ENCODE measurements around the gene UST. TPM values are rescaled to one million over a fixed set of nuclear protein-coding genes. Genes with fewer than 3 reads are reported as not detected.

UST gene
- total and polyA plus RNA-seq, 3 donors from 2014 or later, result 14.9 to 16.0 (median 14.9) TPM

DNA sequence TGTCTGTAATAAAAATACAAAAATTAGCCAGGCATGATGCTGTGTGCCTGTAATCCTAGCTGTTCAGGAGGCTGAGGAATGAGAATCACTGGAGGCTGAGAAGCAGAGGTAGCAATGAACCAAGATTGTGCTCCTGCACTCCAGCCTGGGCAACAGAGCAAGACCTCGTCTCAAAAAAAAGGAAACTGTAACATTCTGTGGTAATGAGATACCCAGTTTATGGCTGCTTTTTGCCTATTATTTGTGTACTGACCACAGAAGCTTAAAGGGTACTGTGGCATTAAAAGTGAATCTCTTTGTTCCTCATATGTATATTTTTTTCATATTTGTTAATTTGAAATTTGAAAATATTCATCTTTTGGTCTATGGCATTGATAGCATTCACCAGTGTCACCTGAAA is 185.4 kb downstream of the UST start:
- TF ChIP-seq CTCF (IDR thresholded peaks at IDR 0.05), result no peak
- H3K36me3 ChIP-seq (ENCODE audit: low read depth, missing control alignments), result no peaks in the 10 kb centered on the region
- intact Hi-C loops (cut with DNase I; ENCODE audit: low total_unique reads), result no loop called here
- no peak overlapping the region for H3K4me3 ChIP-seq
- no peaks in the 10 kb centered on the region for H3K4me1 ChIP-seq
- 66 to 74% methylated on average over 1 of the region's 1 CpG for WGBS, 2 donors
- no peaks in the 10 kb centered on the region for H3K27me3 ChIP-seq
- H3K27ac ChIP-seq, result no peak overlapping the region
- no peak for DNase-seq
- H3K9me3 ChIP-seq, result no peaks in the 10 kb centered on the region

DNA sequence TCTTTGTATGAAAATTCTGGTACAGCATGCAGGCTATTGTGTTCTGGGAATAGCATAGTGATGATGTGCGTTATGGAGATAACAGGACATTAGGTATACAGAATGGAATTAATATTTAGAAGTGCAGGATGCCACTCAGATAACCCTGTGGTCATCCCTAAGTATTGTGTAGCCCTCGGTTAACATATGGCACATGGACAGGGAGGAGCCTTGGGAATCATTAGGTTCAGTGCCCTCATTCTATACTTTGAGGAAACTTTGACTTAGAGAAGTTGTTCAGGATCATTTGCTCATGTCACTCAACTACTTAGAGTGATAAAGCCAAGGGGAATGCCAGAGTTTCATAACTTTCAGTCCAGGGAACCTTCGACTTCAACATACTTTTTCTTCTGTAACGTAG is 185.9 kb downstream of the UST start:
- DNase-seq, result no peak
- no peaks in the 10 kb centered on the region for H3K36me3 ChIP-seq (ENCODE audit: low read depth, missing control alignments)
- intact Hi-C loops (cut with DNase I; ENCODE audit: low total_unique reads), result no loop called here
- no peak overlapping the region for H3K27ac ChIP-seq
- no peaks in the 10 kb centered on the region for H3K4me1 ChIP-seq
- TF ChIP-seq POLR2A (IDR thresholded peaks at IDR 0.05), result no peak
- no peak for TF ChIP-seq CTCF (IDR thresholded peaks at IDR 0.05)
- no peaks in the 10 kb centered on the region for H3K27me3 ChIP-seq
- 87 to 88% methylated on average over 4 of the region's 4 CpGs for WGBS, 2 donors
- no peaks in the 10 kb centered on the region for H3K9me3 ChIP-seq
- H3K4me3 ChIP-seq, result no peak overlapping the region

GRCh38 chr6:148934539-148934938 is 187.7 kb downstream of the UST start:
- H3K27me3 ChIP-seq, result no peaks in the 10 kb centered on the region
- intact Hi-C loops (cut with DNase I; ENCODE audit: low total_unique reads), result no loop called here
- H3K9me3 ChIP-seq, result no peaks in the 10 kb centered on the region
- TF ChIP-seq POLR2A (IDR thresholded peaks at IDR 0.05) (no peak), CTCF (IDR thresholded peaks at IDR 0.05) (no peak)
- WGBS, 2 donors, result 63 to 66% methylated on average over 4 of the region's 4 CpGs
- H3K27ac ChIP-seq, result no peak overlapping the region
- no peaks in the 10 kb centered on the region for H3K4me1 ChIP-seq
- peak; percentile 49 for DNase-seq
- no peak overlapping the region for H3K4me3 ChIP-seq
- no peaks in the 10 kb centered on the region for H3K36me3 ChIP-seq (ENCODE audit: low read depth, missing control alignments)

DNA sequence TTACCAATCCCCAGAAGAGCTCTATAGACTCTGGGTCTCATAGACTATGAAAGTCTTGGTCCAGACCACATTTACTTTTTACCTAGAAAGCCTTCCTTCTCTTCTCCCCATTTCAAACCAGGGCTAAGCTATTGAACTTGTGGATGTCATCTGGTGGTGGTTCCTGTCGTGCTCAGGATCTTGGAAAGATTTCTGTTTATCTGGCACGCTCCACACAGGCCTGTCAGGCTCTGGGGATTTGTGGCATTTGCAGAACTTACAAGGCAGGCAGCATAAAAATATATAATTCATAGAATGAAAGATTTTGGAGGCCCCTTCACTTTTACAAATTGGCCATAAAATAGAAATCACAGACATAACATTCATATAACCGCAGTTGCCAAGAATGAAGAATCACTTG is 188.1 kb downstream of the UST start:
- no peaks in the 10 kb centered on the region for H3K4me1 ChIP-seq
- TF ChIP-seq POLR2A (IDR thresholded peaks at IDR 0.05), result no peak
- no peak for TF ChIP-seq CTCF (IDR thresholded peaks at IDR 0.05)
- no peaks in the 10 kb centered on the region for H3K9me3 ChIP-seq
- H3K4me3 ChIP-seq, result no peak overlapping the region
- WGBS, 2 donors, result 49 to 55% methylated on average over 3 of the region's 3 CpGs
- no peaks in the 10 kb centered on the region for H3K27me3 ChIP-seq
- H3K36me3 ChIP-seq (ENCODE audit: low read depth, missing control alignments), result no peaks in the 10 kb centered on the region
- no peak for DNase-seq
- intact Hi-C loops (cut with DNase I; ENCODE audit: low total_unique reads), result no loop called here
- H3K27ac ChIP-seq, result no peak overlapping the region

GRCh38 chr6:148935705-148936435 is 189.0 kb downstream of the UST start:
- Histone ChIP-seq H3K9me3 (no peaks in the 10 kb centered on the region), H3K27me3 (no peaks in the 10 kb centered on the region), H3K4me3 (no peak overlapping the region), H3K36me3 (ENCODE audit: low read depth, missing control alignments) (no peaks in the 10 kb centered on the region), H3K27ac (no peak overlapping the region), H3K4me1 (no peaks in the 10 kb centered on the region)
- DNase-seq, result no peak
- no peak for TF ChIP-seq CTCF (IDR thresholded peaks at IDR 0.05)
- TF ChIP-seq POLR2A (IDR thresholded peaks at IDR 0.05), result no peak
- WGBS, 2 donors, result 74 to 80% methylated on average over 7 of the region's 7 CpGs
- intact Hi-C loops (cut with DNase I; ENCODE audit: low total_unique reads), result no loop called here
